SJCRH30 (cell line): ENCODE data around the gene SLC39A11. TPM values are rescaled to one million over a fixed set of nuclear protein-coding genes. Genes with fewer than 3 reads are reported as not detected.

Experiments used
- DNase-seq, 2 experiments: peaks; one replicate each; pipeline ENCODE4 v3.0.0-alpha.2; 2015 to 2020
- H3K27ac ChIP-seq: fragments of 250-450 bp; sonication (Bioruptor Pico); 2 replicates; pipeline ENCODE4 v1.5.1; 2020; ENCODE audit warnings: mild to moderate bottlenecking, moderate library complexity
- H3K27me3 ChIP-seq: fragments of 250-450 bp; sonication (Bioruptor Pico); 2 replicates; pipeline ENCODE4 v1.5.1; 2020; ENCODE audit warnings: mild to moderate bottlenecking, moderate library complexity
- H3K36me3 ChIP-seq: fragments of 250-450 bp; sonication (Bioruptor Pico); 2 replicates; pipeline ENCODE4 v1.5.1; 2020; ENCODE audit warnings: mild to moderate bottlenecking, moderate library complexity
- H3K4me1 ChIP-seq: fragments of 250-450 bp; sonication (Bioruptor Pico); 2 replicates; pipeline ENCODE4 v1.5.1; 2020; ENCODE audit warnings: mild to moderate bottlenecking, moderate library complexity
- H3K4me3 ChIP-seq: fragments of 250-450 bp; sonication (Bioruptor Pico); 2 replicates; pipeline ENCODE4 v1.5.1; 2020; ENCODE audit warnings: mild to moderate bottlenecking, moderate library complexity
- H3K9me3 ChIP-seq: fragments of 250-450 bp; sonication (Bioruptor Pico); replicated peaks from 2 replicates; pipeline ENCODE4 v1.5.1; 2020; ENCODE audit warnings: mild to moderate bottlenecking, moderate library complexity
- total RNA-seq: library from RNA; depleted of rRNA; stranded (reverse); fragments of >200 nt; shearing (Covaris generic); gene quantifications from 2 replicates; pipeline ENCODE4 v1.2.3, GENCODE V29; 2014

Gene SLC39A11
- total RNA-seq, 1 experiment from 2014 or later = 9.3 TPM

- H3K27me3 ChIP-seq = no peaks in the 10 kb centered on the region
- no peak for DNase-seq
- no peaks in the 10 kb centered on the region for H3K4me1 ChIP-seq
- H3K4me3 ChIP-seq = no peak overlapping the region
- no peaks in the 10 kb centered on the region for H3K9me3 ChIP-seq
- no peaks in the 10 kb centered on the region for H3K36me3 ChIP-seq
- H3K27ac ChIP-seq = no peak overlapping the region
Observed at GRCh38 chr17:73027130-73027741, 65.3 kb downstream of the SLC39A11 start.

GRCh38 chr17:73025041-73025560 is 67.4 kb downstream of the SLC39A11 start:
- Histone ChIP-seq H3K4me3 (no peak overlapping the region), H3K27ac (no peak overlapping the region), H3K4me1 (no peaks in the 10 kb centered on the region), H3K36me3 (no peaks in the 10 kb centered on the region), H3K9me3 (no peaks in the 10 kb centered on the region), H3K27me3 (no peaks in the 10 kb centered on the region)
- no peak for DNase-seq

- Histone ChIP-seq H3K27ac (no peak overlapping the region), H3K4me1 (no peaks in the 10 kb centered on the region), H3K9me3 (0 out of 2 replicates have a peak, but pooled peaks cover 2% of the 10 kb centered on the region), H3K27me3 (no peaks in the 10 kb centered on the region), H3K36me3 (no peaks in the 10 kb centered on the region), H3K4me3 (no peak overlapping the region)
- DNase-seq = no peak
Observed at GRCh38 chr17:73023759-73024158, 68.7 kb downstream of the SLC39A11 start.

GRCh38 chr17:73022694-73023093 is 69.8 kb downstream of the SLC39A11 start:
- Histone ChIP-seq H3K27me3 (no peaks in the 10 kb centered on the region), H3K27ac (no peak overlapping the region), H3K4me1 (no peaks in the 10 kb centered on the region), H3K4me3 (no peak overlapping the region), H3K9me3 (0 out of 2 replicates have a peak, but pooled peaks cover 5% of the 10 kb centered on the region), H3K36me3 (no peaks in the 10 kb centered on the region)
- DNase-seq = no peak

GRCh38 chr17:73021771-73022170 is 70.7 kb downstream of the SLC39A11 start:
- DNase-seq = no peak
- Histone ChIP-seq H3K27ac (no peak overlapping the region), H3K36me3 (no peaks in the 10 kb centered on the region), H3K9me3 (0 out of 2 replicates have a peak, but pooled peaks cover 5% of the 10 kb centered on the region), H3K4me3 (no peak overlapping the region), H3K4me1 (no peaks in the 10 kb centered on the region), H3K27me3 (no peaks in the 10 kb centered on the region)

GRCh38 chr17:73020110-73020509 is 72.4 kb downstream of the SLC39A11 start:
- no peaks in the 10 kb centered on the region for H3K27me3 ChIP-seq
- H3K4me3 ChIP-seq = no peak overlapping the region
- no peak for DNase-seq
- H3K9me3 ChIP-seq = 0 out of 2 replicates have a peak, but pooled peaks cover 5% of the 10 kb centered on the region
- no peak overlapping the region for H3K27ac ChIP-seq
- no peaks in the 10 kb centered on the region for H3K36me3 ChIP-seq
- no peaks in the 10 kb centered on the region for H3K4me1 ChIP-seq

GRCh38 chr17:73018599-73018998 is 73.9 kb downstream of the SLC39A11 start:
- Histone ChIP-seq H3K27ac (no peak overlapping the region), H3K4me1 (peaks cover 4% of the 10 kb centered on the region), H3K4me3 (no peak overlapping the region), H3K9me3 (0 out of 2 replicates have a peak, but pooled peaks cover 5% of the 10 kb centered on the region), H3K36me3 (no peaks in the 10 kb centered on the region), H3K27me3 (no peaks in the 10 kb centered on the region)
- no peak for DNase-seq

- H3K36me3 ChIP-seq = no peaks in the 10 kb centered on the region
- H3K27ac ChIP-seq = no peak overlapping the region
- H3K9me3 ChIP-seq = 0 out of 2 replicates have a peak, but pooled peaks cover 5% of the 10 kb centered on the region
- no peaks in the 10 kb centered on the region for H3K27me3 ChIP-seq
- no peak for DNase-seq
- peaks cover 6% of the 10 kb centered on the region for H3K4me1 ChIP-seq
- no peak overlapping the region for H3K4me3 ChIP-seq
Observed at GRCh38 chr17:73017658-73018057, 74.8 kb downstream of the SLC39A11 start.

- Histone ChIP-seq H3K27me3 (no peaks in the 10 kb centered on the region), H3K4me1 (peaks cover 6% of the 10 kb centered on the region), H3K9me3 (0 out of 2 replicates have a peak, but pooled peaks cover 5% of the 10 kb centered on the region), H3K27ac (no peak overlapping the region), H3K36me3 (no peaks in the 10 kb centered on the region), H3K4me3 (no peak overlapping the region)
- DNase-seq = no peak
Observed at GRCh38 chr17:73015722-73016276, 76.7 kb downstream of the SLC39A11 start.

- Histone ChIP-seq H3K27ac (no peak overlapping the region), H3K9me3 (0 out of 2 replicates have a peak, but pooled peaks cover 5% of the 10 kb centered on the region), H3K4me1 (peaks cover 6% of the 10 kb centered on the region), H3K36me3 (no peaks in the 10 kb centered on the region), H3K4me3 (no peak overlapping the region), H3K27me3 (no peaks in the 10 kb centered on the region)
- DNase-seq = peak; percentile 37 to 53
Observed at GRCh38 chr17:73013816-73014663, 78.4 kb downstream of the SLC39A11 start.

GRCh38 chr17:73013301-73013700 is 79.2 kb downstream of the SLC39A11 start:
- Histone ChIP-seq H3K9me3 (no peaks in the 10 kb centered on the region), H3K27ac (no peak overlapping the region), H3K27me3 (no peaks in the 10 kb centered on the region), H3K36me3 (no peaks in the 10 kb centered on the region), H3K4me3 (no peak overlapping the region), H3K4me1 (peaks cover 6% of the 10 kb centered on the region)
- DNase-seq = peak; percentile 79 to 88

- Histone ChIP-seq H3K27me3 (no peaks in the 10 kb centered on the region; the same call in 1 of the 2 replicates), H3K27ac (no peak overlapping the region), H3K4me3 (no peak overlapping the region), H3K4me1 (peaks cover 6% of the 10 kb centered on the region), H3K36me3 (no peaks in the 10 kb centered on the region), H3K9me3 (no peaks in the 10 kb centered on the region)
- no peak for DNase-seq
Observed at GRCh38 chr17:73011016-73011486, 81.4 kb downstream of the SLC39A11 start.

GRCh38 chr17:73010414-73010813 is 82.1 kb downstream of the SLC39A11 start:
- no peaks in the 10 kb centered on the region for H3K9me3 ChIP-seq
- no peaks in the 10 kb centered on the region; the same call in 1 of the 2 replicates for H3K27me3 ChIP-seq
- H3K27ac ChIP-seq = no peak overlapping the region
- DNase-seq = no peak
- H3K4me1 ChIP-seq = peaks cover 6% of the 10 kb centered on the region
- no peaks in the 10 kb centered on the region for H3K36me3 ChIP-seq
- H3K4me3 ChIP-seq = no peak overlapping the region

GRCh38 chr17:73007407-73007806 is 85.1 kb downstream of the SLC39A11 start:
- no peak overlapping the region for H3K27ac ChIP-seq
- H3K4me3 ChIP-seq = no peak overlapping the region
- DNase-seq = peak in 1 of 2 experiments; percentile 28
- H3K36me3 ChIP-seq = no peaks in the 10 kb centered on the region
- no peaks in the 10 kb centered on the region; the same call in 1 of the 2 replicates for H3K27me3 ChIP-seq
- H3K9me3 ChIP-seq = no peaks in the 10 kb centered on the region
- no peaks in the 10 kb centered on the region for H3K4me1 ChIP-seq

- no peak overlapping the region for H3K4me3 ChIP-seq
- no peaks in the 10 kb centered on the region for H3K9me3 ChIP-seq
- DNase-seq = no peak
- H3K27me3 ChIP-seq = peaks cover under 1% of the 10 kb centered on the region; the same call in 1 of the 2 replicates
- H3K27ac ChIP-seq = no peak overlapping the region
- H3K4me1 ChIP-seq = no peaks in the 10 kb centered on the region
- no peaks in the 10 kb centered on the region for H3K36me3 ChIP-seq
Observed at GRCh38 chr17:73005360-73005759, 87.1 kb downstream of the SLC39A11 start.
